ENCODE data around the gene CRYBG1.
"Not testable (repeated sequence)": the region's sequence is repeated elsewhere in the genome, so short reads cannot be mapped to it uniquely, and the experiment has no call there.

Gene CRYBG1

DNA sequence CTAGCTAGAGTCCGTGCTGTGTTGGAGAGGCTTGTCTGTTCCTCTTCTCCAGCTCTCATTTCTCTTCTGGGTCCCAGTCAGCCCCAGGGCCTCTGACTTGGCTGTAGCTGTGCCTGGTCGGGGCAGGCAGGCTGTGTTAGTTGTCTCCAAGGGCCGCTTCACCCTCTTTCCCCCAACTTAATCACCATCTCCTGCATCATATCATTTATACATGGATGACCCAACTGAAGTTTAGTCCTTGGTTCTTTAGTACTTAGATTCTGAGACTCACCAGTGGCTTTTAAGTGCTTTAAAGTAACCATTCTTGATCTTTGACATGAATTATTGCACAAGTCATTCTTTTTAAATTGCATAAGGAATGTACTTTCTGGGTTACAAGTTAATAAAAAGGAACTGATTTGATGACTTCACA is 141.4 kb downstream of the CRYBG1 start:
- in situ Hi-C loops (cut with MboI; ENCODE audit: low sequenced_read_pairs), result no loop called here
- no peak for DNase-seq (ENCODE audit: low spot score in 2 of 2)
- H3K9me3 ChIP-seq, result no peaks in the 10 kb centered on the region
- no peak overlapping the region for H3K4me3 ChIP-seq
- H3K4me1 ChIP-seq, result no peaks in the 10 kb centered on the region
- no peaks in the 10 kb centered on the region for H3K36me3 ChIP-seq (replicated peaks)
- H3K27me3 ChIP-seq (ENCODE audit: low read depth), result peaks cover 10% of the 10 kb centered on the region

GRCh38 chr6:106502559-106502958 is 142.0 kb downstream of the CRYBG1 start:
- peaks cover 10% of the 10 kb centered on the region for H3K27me3 ChIP-seq (ENCODE audit: low read depth)
- no peaks in the 10 kb centered on the region for H3K4me1 ChIP-seq
- H3K9me3 ChIP-seq, result no peaks in the 10 kb centered on the region
- H3K4me3 ChIP-seq, result no peak overlapping the region
- no peaks in the 10 kb centered on the region for H3K36me3 ChIP-seq (replicated peaks)
- no peak for DNase-seq (ENCODE audit: low spot score in 2 of 2)
- in situ Hi-C loops (cut with MboI; ENCODE audit: low sequenced_read_pairs), result no loop called here

GRCh38 chr6:106508277-106508676 is 147.8 kb downstream of the CRYBG1 start:
- in situ Hi-C loops (cut with MboI; ENCODE audit: low sequenced_read_pairs), result no loop called here

DNA sequence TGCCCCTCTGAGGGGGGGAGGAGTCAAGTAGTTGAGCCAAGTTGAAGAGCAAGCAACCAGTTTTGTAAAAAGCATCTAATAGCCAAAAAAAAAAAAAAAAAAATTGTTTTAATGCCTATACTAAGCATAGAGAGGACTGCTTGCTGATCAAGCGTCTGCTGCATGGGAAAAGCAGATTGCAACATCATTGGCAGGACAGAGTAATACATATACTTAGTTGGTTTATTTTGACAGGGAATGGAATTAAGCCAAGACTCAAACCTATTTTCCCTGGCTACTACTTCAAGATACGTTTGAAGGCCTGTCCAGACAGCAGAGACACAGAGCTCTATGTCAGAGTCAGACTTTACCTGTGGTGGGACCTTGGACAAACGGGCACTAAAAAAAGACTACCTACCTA is 148.3 kb downstream of the CRYBG1 start:
- peaks cover 22% of the 10 kb centered on the region for H3K27me3 ChIP-seq (ENCODE audit: low read depth)
- no peaks in the 10 kb centered on the region for H3K36me3 ChIP-seq (replicated peaks)
- in situ Hi-C loops (cut with MboI; ENCODE audit: low sequenced_read_pairs), result no loop called here
- H3K4me3 ChIP-seq, result no peak overlapping the region
- no peak for DNase-seq (ENCODE audit: low spot score in 2 of 2)
- peaks cover 13% of the 10 kb centered on the region for H3K4me1 ChIP-seq
- no peaks in the 10 kb centered on the region for H3K9me3 ChIP-seq

More at GRCh38 chr6:106508277-106508676, 147.8 kb downstream of the CRYBG1 start:
- Histone ChIP-seq H3K4me3 (no peak overlapping the region), H3K9me3 (no peaks in the 10 kb centered on the region), H3K4me1 (peaks cover 10% of the 10 kb centered on the region), H3K36me3 (replicated peaks) (no peaks in the 10 kb centered on the region), H3K27me3 (ENCODE audit: low read depth) (peaks cover 20% of the 10 kb centered on the region)
- no peak for DNase-seq (ENCODE audit: low spot score in 2 of 2)

DNA sequence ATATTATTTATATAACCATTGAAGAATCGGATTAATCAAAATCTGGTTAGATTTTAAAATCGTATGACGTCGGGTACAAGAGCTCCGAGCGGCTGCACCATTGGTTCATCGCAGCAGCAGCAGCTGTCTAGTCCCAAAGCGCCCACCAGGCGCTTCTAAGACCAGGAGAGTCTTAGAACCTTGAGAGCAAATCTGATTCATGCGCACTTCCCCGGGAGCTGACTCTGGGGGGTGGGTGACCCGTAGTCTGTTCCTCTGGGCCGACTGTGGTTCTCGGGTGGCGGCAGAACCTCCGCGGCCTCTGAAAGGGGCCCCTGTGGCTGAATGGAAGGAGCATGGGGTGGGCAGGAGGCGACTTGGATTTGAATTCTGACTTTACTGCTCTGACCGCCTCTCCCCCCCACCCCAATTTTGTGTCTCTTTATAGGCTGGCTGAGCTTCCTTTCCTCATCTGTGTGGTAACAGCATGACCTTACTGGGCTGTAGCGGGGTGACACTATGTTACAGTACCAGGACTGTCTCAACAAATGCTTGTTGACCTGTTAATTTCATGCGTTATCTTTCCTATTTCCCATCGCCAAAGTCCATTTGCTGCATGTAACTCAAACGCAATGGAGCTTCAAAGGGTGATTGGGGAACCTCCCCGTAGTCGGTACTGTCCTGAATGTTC is 149.0 kb downstream of the CRYBG1 start:
- no peak for DNase-seq (ENCODE audit: low spot score in 2 of 2)
- no peaks in the 10 kb centered on the region for H3K9me3 ChIP-seq
- H3K4me1 ChIP-seq, result peaks cover 13% of the 10 kb centered on the region
- H3K27me3 ChIP-seq (ENCODE audit: low read depth), result peaks cover 22% of the 10 kb centered on the region
- no peaks in the 10 kb centered on the region for H3K36me3 ChIP-seq (replicated peaks)
- H3K4me3 ChIP-seq, result no peak overlapping the region
- in situ Hi-C loops (cut with MboI; ENCODE audit: low sequenced_read_pairs), result no loop called here

GRCh38 chr6:106510090-106510970 is 149.8 kb downstream of the CRYBG1 start:
- DNase-seq (ENCODE audit: low spot score in 2 of 2), result peak; percentile 38 to 80
- no peaks in the 10 kb centered on the region for H3K36me3 ChIP-seq (replicated peaks)
- H3K4me1 ChIP-seq, result peaks cover 13% of the 10 kb centered on the region
- in situ Hi-C loops (cut with MboI; ENCODE audit: low sequenced_read_pairs), result no loop called here
- peak overlapping the region; percentile 35 for H3K4me3 ChIP-seq
- H3K27me3 ChIP-seq (ENCODE audit: low read depth), result peaks cover 22% of the 10 kb centered on the region
- no peaks in the 10 kb centered on the region for H3K9me3 ChIP-seq

DNA sequence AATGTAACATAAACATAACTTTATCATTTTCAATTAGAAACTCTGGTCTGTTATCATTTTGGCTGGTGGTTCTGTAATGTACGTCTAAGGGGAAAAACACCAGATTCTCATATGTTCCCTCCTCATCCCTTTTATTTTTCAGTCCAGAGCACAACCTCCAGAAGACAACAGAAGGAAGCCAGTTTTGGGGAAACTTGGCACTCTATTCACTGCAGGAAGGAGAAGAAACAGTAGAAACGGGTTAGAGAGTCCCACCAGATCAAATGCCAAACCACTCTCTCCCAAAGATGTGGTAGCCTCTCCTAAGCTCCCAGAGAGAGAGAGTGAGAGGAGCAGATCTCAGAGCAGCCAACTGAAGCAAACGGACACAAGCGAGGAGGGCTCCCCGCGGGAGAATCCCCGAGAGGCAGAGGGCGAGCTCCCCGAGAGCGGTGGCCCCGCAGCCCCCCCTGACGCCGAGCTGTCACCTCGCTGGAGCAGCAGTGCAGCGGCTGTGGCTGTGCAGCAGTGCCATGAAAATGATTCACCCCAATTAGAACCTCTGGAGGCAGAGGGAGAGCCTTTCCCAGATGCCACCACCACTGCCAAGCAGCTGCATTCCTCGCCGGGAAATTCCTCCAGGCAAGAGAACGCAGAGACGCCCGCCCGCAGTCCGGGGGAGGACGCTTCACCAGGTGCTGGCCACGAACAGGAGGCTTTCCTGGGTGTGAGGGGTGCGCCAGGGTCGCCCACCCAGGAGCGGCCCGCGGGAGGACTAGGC is 151.0 kb downstream of the CRYBG1 start:
- in situ Hi-C loops (cut with MboI; ENCODE audit: low sequenced_read_pairs), result no loop called here
- peak in 1 of 2 experiments; percentile 45 for DNase-seq (ENCODE audit: low spot score in 2 of 2)
- Histone ChIP-seq H3K9me3 (no peaks in the 10 kb centered on the region), H3K36me3 (replicated peaks) (no peaks in the 10 kb centered on the region), H3K27me3 (ENCODE audit: low read depth) (peaks cover 19% of the 10 kb centered on the region), H3K4me1 (peaks cover 13% of the 10 kb centered on the region), H3K4me3 (peak overlapping the region; percentile 33)

GRCh38 chr6:106512048-106512967 is 151.8 kb downstream of the CRYBG1 start:
- H3K9me3 ChIP-seq, result no peaks in the 10 kb centered on the region
- H3K4me1 ChIP-seq, result peaks cover 13% of the 10 kb centered on the region
- H3K36me3 ChIP-seq (replicated peaks), result no peaks in the 10 kb centered on the region
- peak overlapping the region; percentile 33 for H3K4me3 ChIP-seq
- peak in 1 of 2 experiments; percentile 54 for DNase-seq (ENCODE audit: low spot score in 2 of 2)
- H3K27me3 ChIP-seq (ENCODE audit: low read depth), result peaks cover 19% of the 10 kb centered on the region
- in situ Hi-C loops (cut with MboI; ENCODE audit: low sequenced_read_pairs), result no loop called here

DNA sequence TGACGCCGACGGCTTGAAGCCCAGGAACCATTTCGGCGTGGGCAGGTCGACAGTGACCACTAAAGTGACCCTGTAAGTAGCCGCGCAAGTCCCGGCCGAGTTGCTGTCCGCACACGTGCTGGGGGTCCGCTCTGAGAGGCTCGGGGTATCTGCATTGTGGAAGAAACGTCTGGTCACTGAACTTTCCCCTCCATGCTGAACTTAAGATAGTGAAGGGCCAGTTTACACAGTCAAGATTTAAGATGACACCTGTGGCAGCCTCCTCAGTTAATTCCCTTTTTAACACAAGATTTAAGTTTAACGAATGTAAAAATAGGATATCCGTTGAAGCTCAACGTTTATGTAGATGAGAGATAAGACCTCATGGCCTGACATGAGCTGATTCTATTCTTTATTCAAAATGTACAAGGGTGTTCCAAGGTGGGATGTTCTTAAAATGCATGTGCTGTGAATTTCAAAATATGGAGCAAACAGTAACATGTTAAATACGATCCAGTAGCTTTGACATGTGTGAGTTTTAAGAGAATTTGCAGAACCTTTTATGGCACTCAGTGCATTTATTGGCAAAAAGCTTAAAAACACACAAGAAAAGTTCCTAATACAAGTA is 152.6 kb downstream of the CRYBG1 start:
- H3K9me3 ChIP-seq, result no peaks in the 10 kb centered on the region
- H3K27me3 ChIP-seq (ENCODE audit: low read depth), result peaks cover 19% of the 10 kb centered on the region
- in situ Hi-C loops (cut with MboI; ENCODE audit: low sequenced_read_pairs), result no loop called here
- peaks cover 13% of the 10 kb centered on the region for H3K4me1 ChIP-seq
- DNase-seq (ENCODE audit: low spot score in 2 of 2), result no peak
- H3K36me3 ChIP-seq (replicated peaks), result no peaks in the 10 kb centered on the region
- peak overlapping the region; percentile 33; the same call in 1 of the 2 replicates for H3K4me3 ChIP-seq

DNA sequence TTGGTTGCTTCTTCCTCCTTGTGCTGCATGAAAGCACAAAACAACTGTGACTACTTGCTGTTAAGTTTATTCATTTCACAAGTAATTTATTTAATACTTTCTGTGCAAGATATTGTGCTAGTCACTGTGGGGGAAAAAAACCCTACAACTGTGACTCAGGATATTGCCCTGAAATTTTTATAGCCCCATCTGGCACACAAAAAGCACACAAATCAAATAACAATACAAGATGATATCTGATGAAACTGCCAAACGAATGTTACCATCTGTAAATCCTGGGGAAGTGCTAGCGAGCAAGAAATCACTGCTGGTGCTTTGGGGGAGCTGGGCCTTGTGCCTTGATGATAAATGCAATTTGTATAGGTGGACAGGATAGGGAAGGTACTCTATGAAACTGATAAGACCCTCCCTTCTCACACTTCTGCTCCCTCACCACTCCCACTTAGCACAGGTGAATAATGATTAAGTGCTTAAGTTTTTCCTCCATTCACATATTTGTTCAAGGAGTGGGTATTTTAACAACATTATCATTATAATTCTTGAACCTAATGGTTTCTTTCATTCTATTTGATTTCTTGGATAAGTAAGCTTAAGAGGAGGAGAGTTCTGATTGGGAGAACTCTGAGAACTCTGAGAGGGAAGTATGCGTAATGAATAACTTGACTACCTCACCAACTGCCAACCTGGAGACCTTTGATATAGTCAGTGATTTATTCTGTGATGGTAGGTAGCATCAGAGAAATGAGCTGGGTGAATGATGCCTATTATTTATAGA is 153.5 kb downstream of the CRYBG1 start:
- Histone ChIP-seq H3K27me3 (ENCODE audit: low read depth) (peaks cover 19% of the 10 kb centered on the region), H3K4me1 (peaks cover 13% of the 10 kb centered on the region), H3K9me3 (no peaks in the 10 kb centered on the region), H3K36me3 (replicated peaks) (no peaks in the 10 kb centered on the region), H3K4me3 (no peak overlapping the region)
- DNase-seq (ENCODE audit: low spot score in 2 of 2), result no peak
- in situ Hi-C loops (cut with MboI; ENCODE audit: low sequenced_read_pairs), result no loop called here

- H3K4me1 ChIP-seq, result peaks cover 13% of the 10 kb centered on the region
- H3K27me3 ChIP-seq (ENCODE audit: low read depth), result peaks cover 19% of the 10 kb centered on the region
- DNase-seq (ENCODE audit: low spot score in 2 of 2), result no peak
- H3K4me3 ChIP-seq, result no peak overlapping the region
- in situ Hi-C loops (cut with MboI; ENCODE audit: low sequenced_read_pairs), result no loop called here
- no peaks in the 10 kb centered on the region for H3K36me3 ChIP-seq (replicated peaks)
- H3K9me3 ChIP-seq, result no peaks in the 10 kb centered on the region
Observed at GRCh38 chr6:106514583-106514885, 154.0 kb downstream of the CRYBG1 start.

DNA sequence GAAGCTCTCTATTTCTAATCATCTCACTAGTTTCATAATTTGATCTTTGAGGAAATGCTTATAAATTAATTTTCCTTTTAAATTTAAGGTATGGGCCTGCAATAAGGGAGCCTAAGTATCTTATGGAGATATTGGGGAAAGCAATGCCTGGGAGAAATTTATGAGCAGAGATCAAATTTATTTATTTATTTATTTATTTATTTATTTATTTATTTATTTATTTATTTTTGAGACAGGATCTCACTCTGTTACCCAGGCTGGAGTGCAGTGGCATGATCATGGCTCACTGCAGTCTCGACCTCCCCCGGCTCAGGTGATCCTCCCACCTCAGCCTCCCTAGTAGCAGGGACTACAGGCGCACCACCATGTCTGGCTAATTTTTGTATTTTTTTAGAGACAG is 155.1 kb downstream of the CRYBG1 start:
- H3K4me3 ChIP-seq; H3K36me3 ChIP-seq (replicated peaks); H3K4me1 ChIP-seq; in situ Hi-C loops (cut with MboI; ENCODE audit: low sequenced_read_pairs); DNase-seq (ENCODE audit: low spot score in 2 of 2); H3K9me3 ChIP-seq: not testable (repeated sequence)
- peaks cover 19% of the 10 kb centered on the region for H3K27me3 ChIP-seq (ENCODE audit: low read depth)

All from HAP-1 (cell line).